Panc1 (cell line): ENCODE measurements around the gene EML5.

Experiments
- CTCF ChIP-seq: fragments of 450-650 bp; IDR thresholded peaks from 2 replicates; pipeline ENCODE4 v1.5.1; 2017; ENCODE audit warnings: mild to moderate bottlenecking
- POLR2AphosphoS5 ChIP-seq: IDR thresholded peaks from 2 replicates; pipeline ENCODE4 v1.6.1; 2012; ENCODE audit warnings: mild to moderate bottlenecking, low read depth, low read length, moderate library complexity

- TF ChIP-seq CTCF (no peak), POLR2AphosphoS5 (no peak)
These were observed 17.2 kb downstream of the EML5 start for GRCh38 chr14:88775532-88775931.
